HepG2 (cell line): ENCODE measurements around the gene KTI12. TPM values are rescaled to one million over a fixed set of nuclear protein-coding genes. Genes with fewer than 3 reads are reported as not detected.
A peak's percentile ranks its signal among the peaks of the same experiment; 100 is the strongest.

Source experiments
- ATAC-seq: fragments of 200-7000 bp; cut with Tn5 transposase; 3 replicates; pipeline ENCODE4 v1.9.1; 2020; ENCODE audit warnings: mild to moderate bottlenecking, moderate library complexity
- BruUV-seq: library from RNA; stranded (reverse); fragments of 400-500 nt; replicated peaks from 2 replicates; lab custom pipeline; 2021; lab: Mats Ljungman, UMichigan
- CTCF ChIA-PET: fragments of 300-600 bp; formaldehyde crosslinking; extraction: SDS; loops from one replicate; lab custom pipeline; 2021; ENCODE audit warnings: low total read pairs, inconsistent platforms, low intra/inter-chr PET ratio; lab: Yijun Ruan, JAX
- POLR2A ChIA-PET: fragments of 350-600 bp; sonication (Branson Sonifier 250); formaldehyde crosslinking; loops from one replicate; lab custom pipeline; 2020; ENCODE audit warnings: antibody characterized with exemption, inconsistent platforms; lab: Yijun Ruan, JAX
- DNase-seq: peaks from one replicate; pipeline ENCODE4 v3.0.0-alpha.2; 2015; ENCODE audit warnings: low spot score
- FAIRE-seq: peaks from 3 replicates; lab custom pipeline; 2011; peaks lifted over from hg19 to GRCh38; lab: Jason Lieb, UNC
- H2AFZ ChIP-seq: one replicate; pipeline ENCODE4 v1.6.1; 2011; ENCODE audit warnings: low read length, inconsistent platforms
- H3K27ac ChIP-seq: fragments of 300-600 bp; 3 replicates; pipeline ENCODE4 v1.8.0; 2011; ENCODE audit warnings: mixed run types, mild to moderate bottlenecking, mixed read lengths, low read length, inconsistent platforms; ENCODE audit not compliant: insufficient read depth; ENCODE audit errors: extremely low read length
- H3K27me3 ChIP-seq, 2 experiments: fragments of 200-600 bp in 1 of 2; 2 replicates in 1 of 2; 3 replicates in 1 of 2; pipeline versions ENCODE4 v1.6.0 to v1.8.0; 2011; ENCODE audit warnings: low read length in 2 of 2, mild to moderate bottlenecking in 2 of 2, moderate library complexity in 2 of 2, inconsistent platforms in 1 of 2; ENCODE audit not compliant: insufficient read depth in 2 of 2, control insufficient read depth in 1 of 2
- H3K36me3 ChIP-seq, 2 experiments: fragments of 200-600 bp in 1 of 2; replicated peaks in 1 of 2; 2 replicates in 1 of 2; 3 replicates in 1 of 2; pipeline versions ENCODE4 v1.5.1 to v1.8.0; 2011; ENCODE audit warnings: low read length in 2 of 2, inconsistent platforms in 1 of 2; ENCODE audit not compliant: insufficient read depth in 2 of 2, control insufficient read depth in 1 of 2
- H3K4me1 ChIP-seq: 2 replicates; pipeline ENCODE4 v1.5.1; 2012; ENCODE audit warnings: low read length, inconsistent platforms; ENCODE audit not compliant: insufficient read depth
- H3K4me2 ChIP-seq: 2 replicates; pipeline ENCODE4 v1.6.0; 2011; ENCODE audit warnings: low read depth, low read length, inconsistent platforms
- H3K4me3 ChIP-seq, 3 experiments: fragments of 200-600 bp in 1 of 3; sonication (generic), shearing (Covaris generic) in 1 of 3; replicated peaks in 1 of 3; 2 replicates each; pipeline ENCODE4 v1.5.1; 2011 to 2016; ENCODE audit warnings: low read length in 3 of 3, inconsistent platforms in 2 of 3, low read depth in 2 of 3, mild to moderate bottlenecking in 2 of 3, control low read depth in 1 of 3, mixed read lengths in 1 of 3; ENCODE audit not compliant: insufficient read depth in 1 of 3
- H3K79me2 ChIP-seq: one replicate; pipeline ENCODE4 v1.6.1; 2011; ENCODE audit warnings: low read length, inconsistent platforms; ENCODE audit not compliant: insufficient read depth
- H3K9ac ChIP-seq: 2 replicates; pipeline ENCODE4 v1.6.0; 2011; ENCODE audit warnings: mild to moderate bottlenecking, low read depth, low read length, inconsistent platforms; ENCODE audit not compliant: insufficient read depth
- H3K9me3 ChIP-seq: 2 replicates; pipeline ENCODE4 v1.5.1; 2012; ENCODE audit warnings: mild to moderate bottlenecking, low read length
- H4K20me1 ChIP-seq: 2 replicates; pipeline ENCODE4 v1.6.0; 2011; ENCODE audit warnings: inconsistent platforms, mild to moderate bottlenecking, low read length, moderate library complexity; ENCODE audit not compliant: insufficient read depth
- ATF1 ChIP-seq: IDR thresholded peaks from 2 replicates; pipeline ENCODE4 v1.6.1; 2016; ENCODE audit warnings: mild to moderate bottlenecking, control low read depth
- BCLAF1 ChIP-seq: fragments of 450-650 bp; IDR thresholded peaks from 2 replicates; pipeline ENCODE4 v1.6.1; 2017; ENCODE audit warnings: mild to moderate bottlenecking
- HNF1A ChIP-seq, 2 experiments: sonication (generic) in 1 of 2; formaldehyde crosslinking in 1 of 2; IDR thresholded peaks; 2 replicates each; pipeline versions ENCODE4 v1.4.0 to v1.6.1; 2016 to 2020; ENCODE audit warnings: borderline replicate concordance in 1 of 2, low read depth in 1 of 2, mild to moderate bottlenecking in 1 of 2, missing genetic modification reagents in 1 of 2
- JUND ChIP-seq: sonication (generic); formaldehyde crosslinking; IDR thresholded peaks from 2 replicates; pipeline ENCODE4 v1.8.0; 2022; ENCODE audit warnings: mild to moderate bottlenecking, missing genetic modification reagents
- MAF1 ChIP-seq: sonication (generic); formaldehyde crosslinking; IDR thresholded peaks from 2 replicates; pipeline ENCODE4 v1.5.0; 2020; ENCODE audit warnings: missing genetic modification reagents, borderline replicate concordance
- NFIC ChIP-seq: IDR thresholded peaks from 2 replicates; pipeline ENCODE4 v1.6.1; 2012; ENCODE audit warnings: mild to moderate bottlenecking, low read length, inconsistent platforms
- NR2F2 ChIP-seq: IDR thresholded peaks from 2 replicates; pipeline ENCODE4 v1.6.1; 2012; ENCODE audit warnings: low read depth, inconsistent platforms, borderline replicate concordance
- PPARG ChIP-seq: conservative IDR thresholded peaks from 2 replicates; pipeline ENCODE4 v1.6.1; 2016; ENCODE audit warnings: missing biosample characterization, missing genetic modification reagents
- SRSF1 ChIP-seq: fragments of 200-400 bp; formaldehyde crosslinking; optimal IDR thresholded peaks from 2 replicates; pipeline ENCODE3; 2017; ENCODE audit warnings: mild to moderate bottlenecking, low read depth, low read length, moderate library complexity
- THAP11 ChIP-seq: IDR thresholded peaks from 2 replicates; pipeline ENCODE4 v1.6.1; 2016; ENCODE audit warnings: missing biosample characterization, missing genetic modification reagents
- ZEB1 ChIP-seq: IDR thresholded peaks from 2 replicates; pipeline ENCODE4 v1.6.1; 2012; ENCODE audit warnings: mild to moderate bottlenecking, low read depth, inconsistent platforms; ENCODE audit not compliant: insufficient replicate concordance
- ZNF446 ChIP-seq: sonication (generic); formaldehyde crosslinking; IDR thresholded peaks from 2 replicates; pipeline ENCODE4 v1.5.0; 2020; ENCODE audit warnings: mild to moderate bottlenecking, missing genetic modification reagents
- ZNF614 ChIP-seq: IDR thresholded peaks from 2 replicates; pipeline ENCODE4 v1.6.1; 2018; ENCODE audit warnings: missing biosample characterization, missing genetic modification reagents, inconsistent platforms, borderline replicate concordance
- ZSCAN20 ChIP-seq: sonication (generic); formaldehyde crosslinking; IDR thresholded peaks from 2 replicates; pipeline ENCODE4 v1.4.0; 2020; ENCODE audit warnings: missing genetic modification reagents, mild to moderate bottlenecking, borderline replicate concordance
- ZSCAN22 ChIP-seq: sonication (generic); formaldehyde crosslinking; IDR thresholded peaks from 2 replicates; pipeline ENCODE4 v1.4.0; 2020; ENCODE audit warnings: mild to moderate bottlenecking, missing genetic modification reagents
- ZSCAN30 ChIP-seq: sonication (generic); formaldehyde crosslinking; IDR thresholded peaks from 2 replicates; pipeline ENCODE4 v1.5.0; 2020; ENCODE audit warnings: mild to moderate bottlenecking, missing genetic modification reagents
- WGBS: methylation state at CpG from one replicate; pipeline ENCODE4 v1.1.6; 2017; ENCODE audit warnings: low lambda C conversion rate; 5-methylcytosine and 5-hydroxymethylcytosine counted together
- in situ Hi-C: cut with HindIII; loops from 2 replicates; pipeline ENCODE4 v1.10.0; 2017; ENCODE audit warnings: low pct_unique_long_range_greater_than_20kb; ENCODE audit not compliant: extremely low pct_ligation_motif_present
- intact Hi-C: fragments of 100-400 bp; cut with micrococcal nuclease; formaldehyde crosslinking; loops from one replicate; pipeline ENCODE4 v1.10.0; 2022; ENCODE audit not compliant: unreplicated experiment
- polyA plus RNA-seq, 8 experiments: library from polyadenylated mRNA; depleted of rRNA in 3 of 8; stranded (reverse) in 7 of 8; unstranded in 1 of 8; fragments of >200 nt; fragmentation: Illumina TruSeq in 4 of 8; extraction: Trizol in 4 of 8; gene quantifications; 2 replicates each; pipeline versions ENCODE4 v1.2.1 to v1.2.3, GENCODE V29; 2011 to 2016; ENCODE audit warnings: low read depth in 4 of 8, missing spikeins in 1 of 8, mixed read lengths in 1 of 8; ENCODE audit not compliant: insufficient read depth in 1 of 8
- total RNA-seq, 5 experiments: library from RNA; depleted of rRNA; stranded (reverse); fragments of >200 nt; fragmentation: Illumina TruSeq; extraction: Trizol; gene quantifications; 2 replicates each; pipeline ENCODE4 v1.2.3, GENCODE V29; 2016; ENCODE audit warnings: low read depth in 1 of 5
- TF ChIP-seq, protein P1 (sequence below): sonication (generic); formaldehyde crosslinking; IDR thresholded peaks from 2 replicates; pipeline ENCODE4 v1.4.0; 2020; ENCODE audit warnings: missing genetic modification reagents

KTI12 gene
- total and polyA plus RNA-seq, 2 of the 13 experiments (the other 11 are each of a cell fraction or from before 2014, with no cell fraction given), result 7.4 to 10.2 TPM

DNA sequence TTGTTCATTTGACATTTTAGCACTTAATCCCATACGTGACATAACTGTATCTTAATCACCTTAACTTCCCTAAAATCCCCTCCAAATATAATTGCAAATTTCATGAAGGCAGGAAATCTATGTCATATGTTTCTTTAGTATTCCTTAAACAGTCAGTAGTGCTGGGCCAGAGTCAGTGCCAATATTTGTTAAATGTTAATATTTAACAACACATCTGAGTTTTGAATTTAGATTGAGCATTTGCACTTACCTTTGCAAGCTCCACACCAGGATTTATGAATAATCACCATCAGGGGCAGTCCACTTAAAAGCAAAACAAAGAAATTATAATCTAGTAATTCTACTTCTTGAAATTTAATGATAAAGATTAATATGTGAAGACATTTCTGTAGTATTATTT is 5.3 kb downstream of the KTI12 start (continued):
- TF ChIP-seq HNF1A (IDR thresholded peaks at IDR 0.05; ENCODE audit: low read depth), result no peak
- peak; percentile 51; the same call in 1 of the 2 replicates for TF ChIP-seq HNF1A (CRISPR knock-in tag; IDR thresholded peaks at IDR 0.05; ENCODE audit: borderline replicate concordance)
- no peak for TF ChIP-seq ZSCAN22 (CRISPR knock-in tag)
- no peak for TF ChIP-seq MAF1 (CRISPR knock-in tag)
- no peak for TF ChIP-seq ZEB1

DNA sequence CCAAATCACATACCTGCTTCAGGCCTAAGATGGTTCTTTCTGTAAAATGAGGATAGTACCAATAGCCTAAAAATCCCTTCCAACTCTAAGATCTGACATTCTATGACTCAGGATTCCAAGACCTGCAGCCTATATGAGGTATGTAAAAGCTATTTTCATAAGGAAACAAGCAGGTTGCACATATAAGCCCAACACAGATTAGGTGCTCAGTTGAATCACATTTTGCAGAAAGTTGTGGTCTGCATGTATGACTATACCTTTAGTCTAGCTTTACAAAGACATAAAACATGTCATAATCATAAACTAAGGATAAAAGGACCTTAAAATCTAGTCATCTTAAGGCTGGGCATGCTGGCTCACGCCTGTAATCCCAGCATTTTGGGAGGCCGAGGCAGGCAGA is 7.3 kb downstream of the KTI12 start:
- no peak overlapping the region for H2AFZ ChIP-seq
- no TSS peak for BruUV-seq
- H3K9ac ChIP-seq, result no peak overlapping the region
- peaks cover 36% of the 10 kb centered on the region for H3K4me1 ChIP-seq
- H3K27me3 ChIP-seq, result no peaks in the 10 kb centered on the region
- ATAC-seq (no peak), FAIRE-seq (no peak), DNase-seq (no peak)
- in situ Hi-C loops (no loop called here), intact Hi-C loops (no loop called here)
- H3K4me2 ChIP-seq, result no peak overlapping the region
- no peak overlapping the region for H3K4me3 ChIP-seq
- H3K79me2 ChIP-seq, result peaks cover 16% of the 10 kb centered on the region
- no peaks in the 10 kb centered on the region for H3K9me3 ChIP-seq
- POLR2A ChIA-PET, result no interaction called here
- CTCF ChIA-PET, result no interaction called here
- H4K20me1 ChIP-seq, result no peaks in the 10 kb centered on the region
- H3K27ac ChIP-seq, result no peak overlapping the region
- H3K36me3 ChIP-seq, result peaks cover 7 to 43% of the 10 kb centered on the region in 2 experiments
- WGBS, result 90% methylated on average over 2 of the region's 2 CpGs
- no peak for TF ChIP-seq ZNF614 (CRISPR knock-in tag)
- no peak for TF ChIP-seq MAF1 (CRISPR knock-in tag)
- TF ChIP-seq BCLAF1, result no peak
- no peak for TF ChIP-seq PPARG
- no peak for TF ChIP-seq NR2F2
- TF ChIP-seq JUND (CRISPR knock-in tag), result no peak
- TF ChIP-seq SRSF1, result no peak
- TF ChIP-seq ZNF446, result no peak
- TF ChIP-seq ATF1 (CRISPR knock-in tag), result no peak
- TF ChIP-seq, protein P1, sequence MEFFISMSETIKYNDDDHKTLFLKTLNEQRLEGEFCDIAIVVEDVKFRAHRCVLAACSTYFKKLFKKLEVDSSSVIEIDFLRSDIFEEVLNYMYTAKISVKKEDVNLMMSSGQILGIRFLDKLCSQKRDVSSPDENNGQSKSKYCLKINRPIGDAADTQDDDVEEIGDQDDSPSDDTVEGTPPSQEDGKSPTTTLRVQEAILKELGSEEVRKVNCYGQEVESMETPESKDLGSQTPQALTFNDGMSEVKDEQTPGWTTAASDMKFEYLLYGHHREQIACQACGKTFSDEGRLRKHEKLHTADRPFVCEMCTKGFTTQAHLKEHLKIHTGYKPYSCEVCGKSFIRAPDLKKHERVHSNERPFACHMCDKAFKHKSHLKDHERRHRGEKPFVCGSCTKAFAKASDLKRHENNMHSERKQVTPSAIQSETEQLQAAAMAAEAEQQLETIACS, result no peak
- TF ChIP-seq ZSCAN20 (CRISPR knock-in tag), result no peak
- TF ChIP-seq THAP11 (CRISPR knock-in tag), result no peak
- no peak for TF ChIP-seq NFIC
- no peak for TF ChIP-seq ZSCAN30 (CRISPR knock-in tag)
